GM21576 (cell line): ENCODE results near the gene RAB3C.

Experiments used
- ATAC-seq: cut with Tn5 transposase; IDR thresholded peaks from one replicate; pipeline ENCODE4 v1.9.1; 2021; ENCODE audit warnings: mild to moderate bottlenecking, moderate library complexity; ENCODE audit not compliant: unreplicated experiment

RAB3C gene

DNA sequence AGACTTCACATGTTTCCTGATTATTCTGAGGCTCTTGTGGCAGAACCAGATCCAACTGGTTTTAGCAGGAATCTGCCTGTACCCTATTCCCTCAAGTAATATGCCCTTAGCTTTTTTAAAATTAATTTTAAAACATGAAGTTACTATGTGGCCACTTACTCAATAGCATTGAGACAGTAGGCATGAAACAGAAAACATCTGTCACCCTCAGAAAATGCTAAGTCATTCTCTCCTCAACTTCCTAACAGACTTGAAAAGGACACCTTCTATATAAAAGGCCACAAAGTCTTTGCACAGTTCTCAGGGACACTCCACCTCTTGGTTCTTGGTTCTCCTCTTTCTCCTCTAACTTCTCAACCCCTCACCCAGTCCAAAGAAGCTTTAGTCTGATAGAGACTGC lies 277.8 kb downstream of the RAB3C start:
- ATAC-seq = no peak

DNA sequence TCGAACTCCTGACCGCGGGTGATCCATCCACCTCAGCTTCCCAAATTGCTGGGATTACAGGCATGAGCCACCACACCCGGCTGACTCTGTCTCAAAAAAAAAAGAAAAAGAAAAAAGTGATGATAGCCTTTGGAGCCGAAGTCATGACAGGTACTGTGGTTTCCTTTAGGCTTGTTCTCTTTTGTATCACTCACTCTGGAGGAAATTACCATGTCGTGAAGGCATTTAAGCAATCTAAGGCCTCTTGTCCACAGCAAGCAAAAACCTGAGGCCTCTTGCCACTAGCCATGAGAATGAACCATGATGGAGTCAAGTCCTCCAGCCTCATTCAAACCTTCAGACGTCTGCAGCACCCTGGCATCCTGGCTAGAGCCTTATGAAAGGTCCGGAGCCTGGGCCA lies 286.1 kb downstream of the RAB3C start:
- ATAC-seq = no peak

- ATAC-seq = no peak
Measured at GRCh38 chr5:58871648-58872242, 288.9 kb downstream of the RAB3C start.

DNA sequence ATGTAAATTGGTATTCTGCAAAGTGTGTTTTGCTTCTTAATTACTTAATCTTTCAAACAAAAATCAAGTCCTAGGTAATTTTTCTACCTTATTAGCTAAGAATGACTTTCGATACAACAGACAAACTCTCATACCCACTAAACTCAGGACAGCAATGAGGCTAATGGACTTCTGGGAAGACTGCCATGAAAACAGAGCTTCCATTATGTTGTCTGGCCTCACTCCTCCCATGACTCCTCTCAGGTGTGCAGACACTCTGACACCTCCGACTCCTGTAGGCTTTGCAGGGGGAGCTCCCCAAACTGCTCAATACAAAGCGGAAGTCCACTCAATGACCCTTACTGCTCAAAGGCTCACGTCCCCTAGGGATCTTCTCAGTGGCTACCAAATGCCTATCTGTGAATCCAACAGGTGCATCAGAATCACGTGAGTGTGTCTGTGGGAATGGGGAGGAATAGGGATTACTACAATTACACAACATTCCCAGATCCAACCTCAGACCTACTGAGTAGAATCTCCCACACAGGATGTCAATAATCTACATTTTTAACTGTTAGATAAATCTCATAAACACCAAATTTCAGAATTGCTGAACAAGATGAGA lies 289.9 kb downstream of the RAB3C start:
- no peak for ATAC-seq

GRCh38 chr5:58875599-58875998 lies 292.7 kb downstream of the RAB3C start:
- no peak for ATAC-seq

DNA sequence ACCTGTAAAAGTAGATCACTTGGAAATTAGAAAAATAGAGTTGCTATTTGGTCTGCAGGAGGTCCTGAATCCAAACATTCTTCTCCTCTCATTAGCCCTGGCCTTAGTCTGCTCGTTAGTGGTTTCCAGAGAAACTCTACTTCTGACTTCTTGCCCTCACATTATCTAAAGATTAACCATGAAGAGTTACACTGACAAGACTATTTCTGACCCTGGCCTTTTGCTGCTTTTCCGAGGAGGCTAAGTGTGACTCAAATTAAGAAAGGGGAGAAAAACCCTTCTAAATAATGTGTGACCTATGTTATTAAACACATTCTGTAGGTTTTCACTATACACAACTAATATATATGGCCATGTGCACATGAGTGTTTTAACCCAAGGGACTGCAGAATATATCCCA lies 302.4 kb downstream of the RAB3C start:
- ATAC-seq = peak; percentile 42

DNA sequence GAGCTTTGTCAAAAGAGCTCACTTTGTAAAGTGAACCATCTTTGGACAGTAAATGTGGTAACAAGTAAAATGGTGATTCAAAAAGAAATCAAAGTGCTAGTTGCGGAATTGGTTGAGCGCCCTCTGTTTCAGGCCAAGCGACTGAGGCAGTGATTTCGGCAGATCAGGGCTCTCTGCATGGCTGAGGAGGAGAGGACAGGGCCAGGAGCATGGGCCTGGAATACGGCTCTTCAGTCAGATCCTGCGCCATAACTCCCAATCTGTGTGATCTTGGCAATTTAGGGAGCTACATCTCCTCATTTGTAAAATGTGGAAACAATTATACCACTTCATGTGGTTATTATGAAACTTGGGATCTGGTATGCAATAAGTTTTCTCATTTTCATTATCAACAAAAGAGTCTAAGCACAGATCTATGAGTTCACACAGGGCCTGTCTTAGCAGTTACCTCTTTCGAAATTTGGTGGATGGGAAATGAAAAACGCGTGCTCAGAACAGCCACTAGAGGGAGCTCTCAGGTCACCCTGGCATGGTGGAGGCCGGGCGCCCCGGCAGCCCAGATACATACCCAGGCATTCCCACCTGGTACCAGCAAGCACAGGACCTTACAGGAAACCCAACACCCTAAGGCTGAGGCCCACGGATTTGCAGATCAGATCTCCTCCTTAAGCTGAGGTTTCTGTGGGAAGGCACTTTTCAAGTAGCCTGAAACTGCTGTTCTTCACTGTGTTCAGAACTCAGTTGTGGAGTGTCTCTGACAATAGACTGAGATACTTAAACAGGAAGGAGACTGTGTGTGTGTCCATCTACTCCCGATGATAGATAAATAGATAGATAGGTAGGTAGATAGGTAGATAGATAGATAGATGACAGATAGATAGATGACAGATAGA lies 303.7 kb downstream of the RAB3C start:
- ATAC-seq = peak; percentile 82

GRCh38 chr5:58887311-58887710 lies 304.4 kb downstream of the RAB3C start:
- ATAC-seq = no peak

- no peak for ATAC-seq
Measured at GRCh38 chr5:58887721-58888409, 305.0 kb downstream of the RAB3C start.

GRCh38 chr5:58890265-58890664 lies 307.4 kb downstream of the RAB3C start:
- ATAC-seq = no peak

DNA sequence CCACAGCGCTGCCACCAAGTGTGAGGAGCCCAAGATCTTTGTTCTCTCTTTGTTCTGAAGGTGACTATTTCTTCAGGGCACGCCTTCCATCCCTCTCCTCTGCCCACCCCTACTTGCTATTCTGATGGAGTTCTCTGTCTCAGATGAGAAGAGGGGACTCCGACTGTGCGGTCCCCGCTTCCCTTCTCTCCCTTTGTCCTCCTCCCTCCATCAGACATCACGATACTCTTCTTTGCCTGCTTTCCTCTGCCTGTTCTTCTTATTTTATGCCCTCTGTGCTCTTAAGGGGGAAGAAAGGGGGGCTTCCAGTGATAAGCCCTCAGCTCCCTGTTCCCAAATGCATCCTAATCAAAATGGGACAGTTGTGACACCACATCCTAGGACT lies 307.8 kb downstream of the RAB3C start:
- ATAC-seq = no peak

GRCh38 chr5:58891086-58891970 lies 308.5 kb downstream of the RAB3C start:
- no peak for ATAC-seq

DNA sequence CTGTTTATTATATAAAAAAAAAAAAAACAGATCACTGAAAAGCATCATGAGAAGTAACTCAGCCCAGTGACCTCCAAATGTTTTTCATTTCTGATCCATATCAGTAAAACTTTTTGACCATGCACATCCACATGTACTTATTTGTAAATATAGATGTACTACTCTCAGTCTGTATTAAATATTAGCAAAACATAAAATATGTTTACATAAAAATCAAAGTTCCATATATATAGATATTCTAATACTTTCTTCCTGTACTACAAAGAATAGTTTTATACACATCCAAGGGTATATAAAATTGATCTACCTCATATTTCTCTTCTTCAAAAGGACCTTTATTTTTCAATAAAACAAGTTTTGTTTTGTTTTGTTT lies 309.1 kb downstream of the RAB3C start:
- ATAC-seq = no peak

DNA sequence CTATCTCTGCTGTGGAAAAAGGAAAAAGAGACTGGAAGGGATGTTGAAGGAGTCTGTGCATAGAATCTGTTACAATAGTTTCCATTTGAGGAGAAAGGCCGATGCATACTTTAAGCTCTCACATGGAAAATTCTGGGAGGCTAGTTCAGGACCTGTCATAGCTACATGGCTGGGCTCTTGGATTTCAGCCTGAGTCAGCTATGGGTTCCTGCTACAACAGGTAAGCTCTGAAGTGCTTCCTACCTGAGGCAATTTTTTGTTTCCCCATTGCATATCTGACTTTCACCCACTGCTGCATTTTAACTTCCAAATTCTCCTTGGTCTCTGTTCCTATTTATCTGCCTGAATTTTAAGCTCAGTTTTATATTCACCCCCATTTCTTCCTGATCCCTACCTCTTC lies 310.7 kb downstream of the RAB3C start:
- no peak for ATAC-seq

- no peak for ATAC-seq
Measured at GRCh38 chr5:58898006-58898405, 315.1 kb downstream of the RAB3C start.

DNA sequence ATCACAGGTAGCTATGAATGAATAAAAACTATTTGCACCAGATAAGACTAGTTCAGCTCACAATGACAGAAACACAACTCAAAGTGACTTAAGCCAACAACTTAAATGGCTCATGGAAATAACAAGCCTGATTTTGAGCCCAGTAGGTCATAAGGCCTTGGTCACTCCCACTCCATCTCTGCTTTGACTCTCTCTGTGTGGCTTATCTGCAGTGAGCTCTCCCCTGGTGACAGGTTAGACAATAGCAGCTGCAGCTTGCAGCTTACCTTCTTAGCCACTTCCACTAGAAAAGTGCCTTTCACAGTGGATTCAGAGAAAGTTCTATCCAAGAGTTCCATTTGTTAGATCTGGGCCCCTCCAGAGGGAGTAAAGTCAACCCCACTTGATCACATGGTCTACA lies 315.7 kb downstream of the RAB3C start:
- ATAC-seq = no peak

GRCh38 chr5:58901271-58901670 lies 318.4 kb downstream of the RAB3C start:
- no peak for ATAC-seq

DNA sequence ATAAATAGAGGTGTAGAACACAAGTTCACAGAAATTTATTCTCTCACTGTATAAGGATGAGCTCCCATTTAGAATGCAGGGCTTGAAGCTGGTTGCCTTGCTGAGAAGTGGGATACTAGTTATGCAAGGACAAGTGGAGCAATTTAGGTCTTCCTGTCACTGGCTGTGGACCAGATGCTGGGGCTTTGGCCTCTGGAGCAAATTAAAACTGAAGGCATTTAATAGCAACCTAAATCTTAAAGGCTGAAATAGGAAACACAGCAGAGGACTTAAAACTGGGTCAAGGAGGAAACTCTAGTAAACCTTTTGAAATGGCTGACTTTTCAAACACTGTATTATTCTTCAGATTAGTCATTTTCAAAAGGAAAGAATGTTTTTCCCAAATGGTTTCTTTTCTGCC lies 319.4 kb downstream of the RAB3C start:
- no peak for ATAC-seq

- ATAC-seq = no peak
Measured at GRCh38 chr5:58902765-58903164, 319.9 kb downstream of the RAB3C start.

DNA sequence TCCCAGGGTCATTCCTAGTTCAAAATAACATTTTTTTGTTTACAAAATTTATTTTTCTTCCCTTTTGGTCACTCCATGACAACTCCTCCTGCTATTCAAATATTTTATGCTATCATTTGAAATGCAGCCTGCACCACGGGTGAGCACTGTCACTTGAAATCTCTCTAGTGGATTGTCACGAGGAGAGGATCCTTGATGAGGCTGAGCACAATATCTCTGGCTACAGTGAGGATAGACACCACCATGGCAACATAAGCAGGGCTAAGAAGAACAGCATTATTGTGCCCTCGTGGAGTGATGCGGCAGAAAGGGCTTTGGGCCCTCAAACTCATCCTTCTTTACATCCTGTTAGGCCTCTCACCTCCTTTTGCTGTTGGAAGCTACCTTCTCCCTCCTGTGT lies 321.9 kb downstream of the RAB3C start:
- ATAC-seq = no peak

- no peak for ATAC-seq
Measured at GRCh38 chr5:58905944-58906343, 323.1 kb downstream of the RAB3C start.
